CD4-positive, alpha-beta T cell treated with Interleukin-10 for 1 hour (primary cell): ENCODE measurements around the gene ACSL4.
A peak's percentile ranks its signal among the peaks of the same experiment; 100 is the strongest.
"Not testable (repeated sequence)": the region's sequence is repeated elsewhere in the genome, so short reads cannot be mapped to it uniquely, and the experiment has no call there.

Source experiments
- DNase-seq: peaks from one replicate; pipeline ENCODE4 v3.0.0-alpha.2; 2020

ACSL4 gene

DNA sequence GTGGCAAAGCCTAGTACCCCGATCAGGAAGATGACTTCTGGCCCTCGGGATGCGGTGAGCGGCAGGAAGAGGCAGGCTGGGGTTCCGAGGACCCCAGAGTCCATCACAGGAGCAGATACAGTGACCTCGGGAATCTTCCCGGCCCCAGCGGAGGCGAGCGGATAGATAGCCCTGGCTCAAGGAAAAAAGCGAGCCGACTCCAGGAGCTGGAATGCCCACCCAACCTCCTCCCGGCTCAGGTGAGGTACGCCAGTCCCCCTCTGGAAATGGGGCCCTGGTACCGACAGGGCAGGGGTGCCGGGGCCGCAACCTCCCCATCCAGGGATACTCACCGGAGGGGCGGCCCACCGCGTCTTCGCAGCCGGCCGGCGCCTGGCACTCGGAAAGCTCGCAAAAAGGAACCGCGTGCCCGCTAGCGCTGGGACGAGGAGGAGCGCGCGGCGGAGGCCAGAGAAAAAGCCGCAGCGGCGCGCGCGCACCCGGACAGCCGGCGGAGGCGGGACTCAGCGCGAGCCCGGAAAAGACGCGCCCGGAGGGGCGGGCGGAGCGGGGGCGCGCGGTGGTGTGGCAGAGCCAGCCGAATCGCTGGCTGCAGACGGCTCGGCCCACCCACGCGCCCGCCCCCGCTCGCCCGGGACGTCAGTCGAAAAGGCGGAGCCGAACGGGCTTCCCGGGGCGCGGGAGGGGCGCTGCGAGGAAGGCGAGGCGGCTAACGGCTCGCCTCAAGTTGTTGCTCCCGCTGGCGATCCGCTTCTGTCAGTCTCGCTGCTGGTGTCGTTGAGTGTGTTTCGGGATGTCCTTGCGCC is at the start of gene ACSL4:
TSS of gene ACSL4 (minus strand) at position 451 of the 806 bp plus-strand sequence. CDS start 49,894 bp downstream, outside the sequence.
- peak; percentile 88 for DNase-seq

- no peak for DNase-seq
Measured at GRCh38 chrX:109777749-109778148, 44.7 kb upstream of the ACSL4 start.

DNA sequence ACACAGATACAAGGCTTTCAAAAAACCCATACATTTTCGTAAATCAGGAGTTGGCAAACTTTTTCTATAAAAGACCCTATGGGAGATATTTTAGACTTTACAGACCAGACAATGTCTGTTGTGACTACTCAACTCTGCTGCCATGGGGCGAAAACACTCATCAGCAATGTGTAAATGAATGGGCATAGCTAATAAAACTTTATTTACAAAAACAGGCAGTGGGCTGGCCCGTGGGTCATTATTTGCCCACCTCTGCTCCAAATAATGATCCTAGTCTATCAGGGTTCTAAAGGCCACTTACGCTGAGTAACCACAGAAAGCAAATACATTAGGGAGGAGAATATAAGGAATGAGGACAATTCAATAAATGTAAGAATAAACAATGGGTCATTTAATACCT is 43.9 kb upstream of the ACSL4 start:
- DNase-seq: no peak

DNA sequence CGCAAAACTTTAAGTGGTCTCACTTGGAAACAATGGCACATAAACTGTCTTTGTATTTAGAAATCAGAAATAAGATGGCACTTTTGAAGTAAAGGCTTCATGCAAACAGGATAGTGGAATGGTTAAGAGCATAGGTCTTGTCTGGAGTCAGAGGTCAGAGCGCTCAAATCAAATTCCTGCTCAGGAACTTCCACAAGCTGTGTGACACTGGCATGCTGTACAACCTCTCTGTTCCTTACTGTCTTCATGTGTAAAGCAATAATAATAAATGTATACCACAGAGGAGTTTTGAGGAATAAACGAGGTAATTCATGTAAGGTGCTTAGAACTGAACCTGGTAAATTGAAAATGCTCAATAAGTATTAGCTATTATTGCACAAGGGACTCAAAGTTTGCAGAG is 43.4 kb upstream of the ACSL4 start:
- no peak for DNase-seq

- DNase-seq: no peak
Measured at GRCh38 chrX:109775386-109775785, 42.3 kb upstream of the ACSL4 start.

GRCh38 chrX:109774706-109775105 is 41.6 kb upstream of the ACSL4 start:
- no peak for DNase-seq

DNA sequence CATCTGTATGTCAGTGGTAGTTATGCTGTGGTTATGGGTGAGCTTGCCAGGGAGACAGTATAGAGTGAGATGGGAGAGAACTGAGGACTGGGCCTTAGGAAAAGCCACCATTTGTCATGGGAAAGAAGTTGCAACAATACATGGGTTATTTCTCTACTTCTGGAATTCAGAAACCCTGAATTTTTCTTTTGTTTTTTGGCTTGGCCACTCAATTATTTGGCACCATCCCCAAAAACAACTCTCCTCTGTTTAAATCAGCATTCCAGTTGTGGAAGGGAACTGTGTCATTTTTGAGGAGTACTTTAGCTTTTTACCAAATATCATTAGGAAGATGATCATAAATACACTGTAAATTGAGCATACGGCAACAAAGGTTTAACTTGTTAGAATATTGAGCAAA is 41.1 kb upstream of the ACSL4 start:
- DNase-seq: no peak

GRCh38 chrX:109773374-109773773 is 40.3 kb upstream of the ACSL4 start:
- no peak for DNase-seq

DNA sequence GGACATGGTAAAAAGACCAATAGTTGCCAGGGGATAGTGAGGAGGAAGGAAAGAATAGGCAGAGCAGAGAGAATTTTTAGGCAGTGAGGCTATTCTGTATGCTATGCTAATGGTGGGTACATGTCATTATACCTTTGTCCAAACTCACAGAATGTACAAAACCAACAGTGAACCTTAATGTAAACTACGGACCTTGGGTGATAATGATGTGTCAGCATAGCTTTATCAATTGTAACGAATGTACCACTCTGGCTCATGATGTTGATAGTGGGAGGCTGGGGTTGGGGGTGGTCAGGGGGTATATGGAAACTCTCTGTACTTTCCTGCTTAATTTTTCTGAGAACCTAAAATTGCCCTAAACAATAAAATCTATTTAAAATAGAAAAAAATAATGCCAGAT is 37.7 kb upstream of the ACSL4 start:
- no peak for DNase-seq

- no peak for DNase-seq
Measured at GRCh38 chrX:109760922-109761250, 27.8 kb upstream of the ACSL4 start.

DNA sequence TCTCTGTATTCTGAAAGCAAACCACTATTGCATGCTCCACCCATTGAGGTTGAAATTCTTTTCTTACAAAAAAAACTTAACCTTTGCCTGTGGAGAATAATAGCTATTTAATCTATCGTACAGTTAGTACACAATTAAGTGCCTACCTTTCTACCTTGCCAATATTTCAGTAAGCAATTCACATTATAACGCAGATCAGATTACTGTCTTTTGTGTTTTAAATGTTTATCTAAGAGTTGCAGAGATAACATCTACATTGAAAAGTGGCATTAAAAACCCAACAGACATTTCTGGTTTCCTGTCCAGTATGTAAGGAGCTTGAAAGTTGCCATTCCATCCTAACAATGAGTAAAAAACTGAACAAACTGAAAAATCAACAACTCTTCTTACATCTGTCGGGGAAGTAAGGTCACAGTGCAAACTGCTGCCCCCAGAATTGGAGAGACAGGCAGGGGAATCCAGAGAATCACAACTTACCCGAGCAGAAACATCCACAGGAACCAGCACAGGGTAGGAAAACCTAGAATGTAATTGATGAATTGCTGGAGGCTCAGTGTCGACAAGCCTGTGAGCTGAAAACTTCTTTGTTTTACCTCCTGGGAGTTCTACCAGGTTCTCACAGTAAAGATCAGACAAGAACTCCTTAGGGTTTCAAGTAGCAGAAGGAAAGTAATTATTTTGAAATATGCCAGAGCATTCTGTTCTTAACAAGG is 27.3 kb upstream of the ACSL4 start:
- DNase-seq: no peak

DNA sequence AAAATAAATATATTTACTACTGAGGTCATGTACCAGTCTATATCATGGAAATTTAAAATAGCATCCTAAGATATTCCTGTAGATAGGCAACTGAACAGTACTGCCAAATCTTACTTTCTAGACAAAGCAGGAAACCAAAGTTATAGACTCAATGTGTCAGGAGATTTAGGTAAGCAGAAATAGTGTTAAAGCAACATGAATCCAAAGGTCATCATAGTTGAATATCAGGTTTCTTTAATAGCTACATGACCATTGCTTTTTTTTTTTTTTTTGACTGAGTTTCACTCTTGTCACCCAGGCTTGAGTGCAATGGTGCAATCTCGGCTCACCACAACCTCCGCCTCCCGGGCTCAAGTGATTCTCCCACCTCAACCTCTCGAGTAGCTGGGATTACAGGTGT is 20.2 kb upstream of the ACSL4 start:
- no peak for DNase-seq

GRCh38 chrX:109751698-109752097 is 18.6 kb upstream of the ACSL4 start:
- DNase-seq: no peak

DNA sequence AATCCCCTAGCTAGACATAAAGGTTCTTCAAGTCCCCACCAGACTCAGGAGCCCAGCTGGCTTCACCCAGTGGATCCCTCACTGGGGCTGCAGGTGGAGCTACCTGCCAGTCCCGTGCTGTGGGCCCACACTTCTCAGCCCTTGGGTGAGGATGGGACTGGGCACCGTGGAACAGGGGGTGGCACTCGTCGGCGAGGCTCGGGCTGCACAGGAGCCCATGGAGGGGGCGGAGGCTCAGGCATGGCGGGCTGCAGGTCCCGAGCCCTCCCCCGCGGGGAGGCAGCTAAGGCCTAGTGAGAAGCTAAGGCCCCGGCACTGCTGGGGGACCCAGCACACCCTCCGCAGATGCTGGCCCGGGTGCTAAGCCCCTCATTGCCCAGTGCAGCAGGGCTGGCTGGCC is 16.1 kb upstream of the ACSL4 start:
- no peak for DNase-seq

- DNase-seq: no peak
Measured at GRCh38 chrX:109747681-109748080, 14.6 kb upstream of the ACSL4 start.

- no peak for DNase-seq
Measured at GRCh38 chrX:109742722-109743121, 9.7 kb upstream of the ACSL4 start.

GRCh38 chrX:109740896-109741295 is 7.8 kb upstream of the ACSL4 start:
- DNase-seq: not testable (repeated sequence)

DNA sequence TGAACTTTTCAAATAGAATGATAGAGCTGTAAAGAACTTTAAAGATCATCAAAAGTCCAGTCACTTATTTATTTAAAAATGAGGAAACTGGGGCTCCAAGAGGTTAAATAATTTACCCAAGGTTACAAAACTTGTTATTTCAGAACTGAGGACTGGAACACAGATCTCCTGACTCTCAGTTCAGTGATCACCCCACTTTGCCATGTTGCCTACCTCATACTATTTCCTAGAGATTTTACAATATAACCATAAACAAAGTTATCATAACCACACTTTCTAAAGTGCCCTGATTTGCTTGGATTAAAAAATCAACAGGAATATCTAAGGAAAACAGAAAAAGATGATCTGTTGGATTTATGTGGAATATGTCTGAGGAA is 7.4 kb upstream of the ACSL4 start:
- DNase-seq: no peak

- no peak for DNase-seq
Measured at GRCh38 chrX:109739625-109740432, 6.8 kb upstream of the ACSL4 start.

DNA sequence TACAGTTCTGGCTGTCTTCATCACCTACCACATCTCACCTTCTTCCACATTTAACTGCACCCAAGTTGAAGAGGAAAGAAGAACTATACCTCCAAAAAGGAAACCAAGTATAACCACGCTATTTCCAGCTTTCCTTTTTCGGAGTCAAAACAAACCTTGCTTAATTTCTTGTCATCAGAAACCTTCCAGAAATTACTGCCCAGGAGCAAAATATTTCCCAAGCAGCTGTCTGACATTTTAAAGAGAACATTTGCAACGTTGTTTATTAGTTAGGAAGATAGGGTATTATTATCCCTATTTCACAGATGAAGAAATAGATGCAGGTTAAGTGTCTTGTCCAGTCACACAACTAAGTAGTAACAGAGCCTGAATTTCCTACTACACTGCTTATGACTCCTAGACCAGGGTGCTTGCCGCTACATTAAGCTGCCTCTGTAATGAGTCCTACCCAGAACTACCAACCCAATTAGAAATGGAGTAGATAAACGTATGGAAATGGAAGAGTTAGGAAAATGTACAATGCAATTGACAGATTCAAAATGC is 2.2 kb upstream of the ACSL4 start:
- no peak for DNase-seq

DNA sequence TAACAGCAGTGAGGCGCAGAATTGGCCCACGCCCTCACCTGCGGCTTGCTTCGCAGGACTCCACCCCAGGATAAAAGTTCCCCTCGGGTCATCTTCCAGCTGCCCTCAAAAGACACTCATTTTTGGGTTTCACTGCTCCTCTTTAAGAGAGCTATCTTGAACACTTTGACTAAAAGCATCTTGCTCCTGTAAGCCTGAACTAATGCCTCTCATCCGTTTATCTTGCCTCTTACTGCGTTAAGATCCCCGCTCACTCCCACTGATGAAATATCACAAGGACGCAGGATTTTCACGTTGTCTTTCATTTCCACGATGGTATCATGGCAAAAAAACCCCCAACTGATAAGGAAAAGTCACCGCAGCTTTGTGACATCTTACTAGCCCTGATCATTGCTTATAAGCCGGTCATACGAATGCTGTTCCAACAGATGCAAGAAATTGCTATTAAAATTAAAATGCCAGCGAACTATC is 591 bp upstream of the ACSL4 start:
- no peak for DNase-seq

GRCh38 chrX:109732017-109732801 is 848 bp downstream of the ACSL4 start:
- peak; percentile 28 for DNase-seq

- DNase-seq: no peak
Measured at GRCh38 chrX:109728173-109728535, 4.9 kb downstream of the ACSL4 start.
